Measurements from ENCODE around the gene P2RY14.

GRCh38 chr3:151213881-151214280, 64.5 kb downstream of the P2RY14 start:
- no peak for TF ChIP-seq ATF6 (CRISPR knock-in tag; IDR thresholded peaks at IDR 0.05)
- TF ChIP-seq CTCF (IDR thresholded peaks at IDR 0.05): no peak
- no peak for TF ChIP-seq FOXP4 (CRISPR knock-in tag; IDR thresholded peaks at IDR 0.05)
- no peak for TF ChIP-seq GRHL2 (CRISPR knock-in tag; IDR thresholded peaks at IDR 0.05; ENCODE audit: insufficient replicate concordance, severe bottlenecking)
- no peak for TF ChIP-seq NR1H2 (CRISPR knock-in tag; IDR thresholded peaks at IDR 0.05)
- no peak for TF ChIP-seq FOXJ3 (CRISPR knock-in tag; IDR thresholded peaks at IDR 0.05; ENCODE audit: borderline replicate concordance)
- no peak for TF ChIP-seq ZNF232 (CRISPR knock-in tag; IDR thresholded peaks at IDR 0.05)
- no peak for TF ChIP-seq ZNF138 (CRISPR knock-in tag; conservative IDR thresholded peaks at IDR 0.05)
- no peak for TF ChIP-seq ATF3 (CRISPR knock-in tag; conservative IDR thresholded peaks at IDR 0.05)
- no peak for TF ChIP-seq GTF2I (CRISPR knock-in tag; conservative IDR thresholded peaks at IDR 0.05)
